SK-N-MC (cell line): ENCODE data around the gene CPNE6.

ENCODE experiments used
- EZH2 ChIP-seq: fragments of 200-600 bp; sonication (generic); IDR thresholded peaks from one replicate; pipeline ENCODE4 v1.6.1; 2017; ENCODE audit warnings: antibody characterized with exemption
- FOXP2 ChIP-seq: optimal IDR thresholded peaks from 2 replicates; pipeline ENCODE3; 2011; ENCODE audit warnings: mild to moderate bottlenecking, moderate library complexity; ENCODE audit not compliant: insufficient read depth; ENCODE audit errors: extremely low read length, control extremely low read depth
- POLR2AphosphoS5 ChIP-seq: IDR thresholded peaks from 2 replicates; pipeline ENCODE4 v1.6.1; 2012; ENCODE audit warnings: mild to moderate bottlenecking, low read depth, low read length, borderline replicate concordance

- TF ChIP-seq POLR2AphosphoS5 (no peak), EZH2 (no peak), FOXP2 (no peak)
These were observed 8.8 kb downstream of the CPNE6 start for GRCh38 chr14:24080142-24080530.
